ENCODE measurements around the gene CARMIL1.
"Not testable (repeated sequence)": the region's sequence is repeated elsewhere in the genome, so short reads cannot be mapped to it uniquely, and the experiment has no call there.

The CARMIL1 gene

DNA sequence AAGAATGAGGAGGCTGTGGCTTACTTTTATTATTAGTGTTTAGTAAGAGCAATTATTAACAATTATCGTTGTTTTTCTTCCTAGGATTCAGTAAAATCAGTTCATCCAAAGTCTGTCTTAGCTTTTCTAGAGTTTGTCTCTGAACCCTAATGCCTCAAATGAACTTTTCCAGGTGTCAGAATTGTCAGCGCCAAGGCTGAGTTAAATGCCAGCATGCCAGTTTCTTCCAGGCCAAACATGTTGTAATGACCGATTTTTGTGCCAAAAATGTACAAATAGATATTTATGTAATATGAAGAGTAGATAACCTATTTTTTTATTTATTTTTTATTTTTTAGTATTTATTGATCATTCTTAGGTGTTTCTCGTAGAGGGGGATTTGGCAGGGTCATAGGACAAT is 306.1 kb downstream of the CARMIL1 start:
- Histone ChIP-seq H3K4me3 (ENCODE audit: extremely low read depth, insufficient read depth, low read length, poor library complexity, severe bottlenecking) (no peak overlapping the region), H3K36me3 (ENCODE audit: control insufficient read depth, insufficient read depth, low read length) (peaks cover 15% of the 10 kb centered on the region), H3K9me3 (ENCODE audit: control insufficient read depth, low read length) (no peaks in the 10 kb centered on the region), H3K4me1 (ENCODE audit: control insufficient read depth, insufficient read depth, low read length, poor library complexity, severe bottlenecking) (no peaks in the 10 kb centered on the region), H3K27ac (ENCODE audit: low read depth, low read length, severe bottlenecking) (no peak overlapping the region)
- 100% methylated on average over 1 to 2 of the region's 4 CpGs for WGBS, 2 experiments (ENCODE audit: insufficient coverage in 2 of 2)

GRCh38 chr6:25586119-25586518 is 306.9 kb downstream of the CARMIL1 start:
- not testable (repeated sequence) for H3K9me3 ChIP-seq (ENCODE audit: control insufficient read depth, low read length); H3K4me3 ChIP-seq (ENCODE audit: extremely low read depth, insufficient read depth, low read length, poor library complexity, severe bottlenecking); H3K27ac ChIP-seq (ENCODE audit: low read depth, low read length, severe bottlenecking); H3K4me1 ChIP-seq (ENCODE audit: control insufficient read depth, insufficient read depth, low read length, poor library complexity, severe bottlenecking)
- 97% methylated on average over 21 of the region's 30 CpGs; no CpG with 5 or more reads in 1 of the 2 experiments for WGBS, 2 experiments (ENCODE audit: insufficient coverage in 2 of 2)
- H3K36me3 ChIP-seq (ENCODE audit: control insufficient read depth, insufficient read depth, low read length): peaks cover 15% of the 10 kb centered on the region

DNA sequence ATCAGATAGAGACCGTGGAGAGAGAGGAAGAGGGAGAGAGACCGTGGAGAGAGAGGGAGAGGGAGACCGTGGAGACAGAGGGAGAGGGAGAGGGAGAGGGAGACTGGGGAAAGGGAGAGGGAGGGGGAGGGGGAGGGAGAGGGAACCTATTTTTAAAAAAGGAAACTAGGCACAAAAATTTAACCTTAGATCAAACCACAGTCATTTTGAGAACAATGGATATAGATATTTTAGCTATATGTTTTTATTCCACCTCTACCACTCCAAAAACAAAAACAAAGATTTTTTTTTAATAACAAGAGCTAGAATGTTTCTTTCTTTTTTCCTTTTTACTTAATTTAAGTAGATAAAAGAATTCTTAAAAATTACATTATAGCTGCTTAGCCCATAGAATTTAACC is 307.8 kb downstream of the CARMIL1 start:
- 76% methylated on average over 2 of the region's 3 CpGs; no CpG with 5 or more reads in 1 of the 2 experiments for WGBS, 2 experiments (ENCODE audit: insufficient coverage in 2 of 2)
- Histone ChIP-seq H3K27ac (ENCODE audit: low read depth, low read length, severe bottlenecking) (no peak overlapping the region), H3K36me3 (ENCODE audit: control insufficient read depth, insufficient read depth, low read length) (peaks cover 15% of the 10 kb centered on the region), H3K4me1 (ENCODE audit: control insufficient read depth, insufficient read depth, low read length, poor library complexity, severe bottlenecking) (no peaks in the 10 kb centered on the region), H3K4me3 (ENCODE audit: extremely low read depth, insufficient read depth, low read length, poor library complexity, severe bottlenecking) (no peak overlapping the region), H3K9me3 (ENCODE audit: control insufficient read depth, low read length) (no peaks in the 10 kb centered on the region)

DNA sequence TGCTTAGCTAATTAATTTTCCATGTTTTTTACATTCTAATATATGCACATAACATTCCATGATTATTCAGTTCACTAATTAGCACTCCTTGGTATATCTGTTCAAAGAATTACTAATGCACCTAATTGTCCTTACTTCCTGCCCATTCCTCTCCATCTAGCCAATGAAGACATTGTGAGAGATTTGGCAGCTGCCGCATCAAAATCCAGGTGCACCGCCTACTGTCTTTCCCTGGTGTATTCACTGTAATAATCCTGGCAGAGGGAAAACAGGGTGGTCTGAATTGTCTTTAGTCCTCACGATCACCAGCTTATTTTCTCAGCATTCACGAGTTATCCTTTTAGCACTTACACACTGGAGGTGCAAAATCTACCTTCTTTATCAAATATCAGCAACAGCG is 311.8 kb downstream of the CARMIL1 start:
- Histone ChIP-seq H3K36me3 (ENCODE audit: control insufficient read depth, insufficient read depth, low read length) (peaks cover 16% of the 10 kb centered on the region), H3K27ac (ENCODE audit: low read depth, low read length, severe bottlenecking) (peak overlapping the region; percentile 49), H3K9me3 (ENCODE audit: control insufficient read depth, low read length) (no peaks in the 10 kb centered on the region), H3K4me3 (ENCODE audit: extremely low read depth, insufficient read depth, low read length, poor library complexity, severe bottlenecking) (no peak overlapping the region), H3K4me1 (ENCODE audit: control insufficient read depth, insufficient read depth, low read length, poor library complexity, severe bottlenecking) (no peaks in the 10 kb centered on the region)
- 83 to 95% methylated on average over 4 to 5 of the region's 5 CpGs for WGBS, 2 experiments (ENCODE audit: insufficient coverage in 2 of 2)

DNA sequence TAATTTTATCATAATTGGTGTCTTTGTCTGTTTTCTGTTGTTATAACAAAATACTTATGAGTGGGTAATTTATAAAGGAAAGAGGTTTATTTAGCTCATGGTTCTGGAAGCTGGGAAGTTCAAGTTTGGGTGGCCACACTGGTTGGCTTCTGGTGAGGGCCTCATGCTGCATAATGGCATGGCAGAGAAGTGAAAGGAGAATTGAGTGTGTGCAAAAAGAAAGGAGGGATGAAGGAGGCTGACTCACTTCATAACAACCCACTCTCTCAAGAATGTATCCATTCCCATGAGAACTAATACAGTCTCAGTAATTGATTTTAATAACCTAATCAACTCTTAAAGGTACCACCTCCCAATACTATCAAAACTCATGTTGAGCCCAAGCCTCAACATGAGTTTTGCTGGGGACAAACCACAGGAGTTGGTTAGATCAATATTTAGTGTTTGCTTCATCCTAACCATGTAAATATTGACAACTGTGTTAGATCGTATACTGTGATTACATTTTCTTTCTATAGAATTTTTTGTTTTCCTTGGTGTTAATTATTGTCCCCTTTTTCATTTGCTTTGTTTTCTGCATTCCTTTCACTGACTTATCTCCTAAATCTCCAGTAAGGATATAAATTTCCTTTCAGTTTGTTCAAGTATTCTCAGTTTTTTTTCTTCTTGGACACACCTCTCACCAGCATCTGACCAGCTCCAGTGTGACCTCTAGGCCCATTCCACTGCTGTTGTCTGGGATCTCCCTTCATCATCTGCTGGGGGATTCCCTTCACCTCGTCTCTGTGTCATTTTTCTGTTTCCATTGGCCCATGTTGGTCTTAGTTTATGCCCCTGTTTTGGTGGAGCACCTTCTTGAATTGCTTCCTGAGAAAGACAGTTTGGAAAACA is 318.0 kb downstream of the CARMIL1 start:
- Histone ChIP-seq H3K27ac (ENCODE audit: low read depth, low read length, severe bottlenecking) (no peak overlapping the region), H3K36me3 (ENCODE audit: control insufficient read depth, insufficient read depth, low read length) (peaks cover 10% of the 10 kb centered on the region), H3K9me3 (ENCODE audit: control insufficient read depth, low read length) (no peaks in the 10 kb centered on the region), H3K4me3 (ENCODE audit: extremely low read depth, insufficient read depth, low read length, poor library complexity, severe bottlenecking) (no peak overlapping the region), H3K4me1 (ENCODE audit: control insufficient read depth, insufficient read depth, low read length, poor library complexity, severe bottlenecking) (no peaks in the 10 kb centered on the region)
- 100% methylated on average over 1 of the region's 2 CpGs; no CpG with 5 or more reads in 1 of the 2 experiments for WGBS, 2 experiments (ENCODE audit: insufficient coverage in 2 of 2)

- 91 to 100% methylated on average over 3 to 4 of the region's 4 CpGs for WGBS, 2 experiments (ENCODE audit: insufficient coverage in 2 of 2)
- H3K4me1 ChIP-seq (ENCODE audit: control insufficient read depth, insufficient read depth, low read length, poor library complexity, severe bottlenecking): no peaks in the 10 kb centered on the region
- peaks cover 4% of the 10 kb centered on the region for H3K36me3 ChIP-seq (ENCODE audit: control insufficient read depth, insufficient read depth, low read length)
- no peak overlapping the region for H3K4me3 ChIP-seq (ENCODE audit: extremely low read depth, insufficient read depth, low read length, poor library complexity, severe bottlenecking)
- no peaks in the 10 kb centered on the region for H3K9me3 ChIP-seq (ENCODE audit: control insufficient read depth, low read length)
- no peak overlapping the region for H3K27ac ChIP-seq (ENCODE audit: low read depth, low read length, severe bottlenecking)
Observed at GRCh38 chr6:25599516-25600085, 320.4 kb downstream of the CARMIL1 start.

- Histone ChIP-seq H3K9me3 (ENCODE audit: control insufficient read depth, low read length) (no peaks in the 10 kb centered on the region), H3K4me3 (ENCODE audit: extremely low read depth, insufficient read depth, low read length, poor library complexity, severe bottlenecking) (no peak overlapping the region), H3K27ac (ENCODE audit: low read depth, low read length, severe bottlenecking) (no peak overlapping the region), H3K36me3 (ENCODE audit: control insufficient read depth, insufficient read depth, low read length) (no peaks in the 10 kb centered on the region), H3K4me1 (ENCODE audit: control insufficient read depth, insufficient read depth, low read length, poor library complexity, severe bottlenecking) (no peaks in the 10 kb centered on the region)
- 83 to 89% methylated on average over 1 of the region's 4 CpGs for WGBS, 2 experiments (ENCODE audit: insufficient coverage in 2 of 2)
Observed at GRCh38 chr6:25601800-25602673, 322.9 kb downstream of the CARMIL1 start.

DNA sequence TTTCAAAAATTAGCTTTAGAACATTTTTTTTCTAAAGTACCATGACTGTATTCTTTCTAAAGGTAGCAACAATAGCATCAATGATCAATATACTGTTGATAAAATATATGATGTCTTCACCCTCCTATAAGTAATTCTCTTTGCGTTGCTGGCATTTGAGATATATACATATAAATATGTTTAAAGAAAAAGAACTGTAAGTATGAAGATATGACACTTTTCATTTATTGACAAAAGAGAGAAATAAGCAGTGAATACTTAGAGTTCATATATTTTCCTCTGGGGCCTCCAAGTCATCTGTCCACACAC is 323.5 kb downstream of the CARMIL1 start:
- H3K27ac ChIP-seq (ENCODE audit: low read depth, low read length, severe bottlenecking): no peak overlapping the region
- H3K9me3 ChIP-seq (ENCODE audit: control insufficient read depth, low read length): no peaks in the 10 kb centered on the region
- no CpG with 5 or more reads among the region's 1 CpG for WGBS, 2 experiments (ENCODE audit: insufficient coverage in 2 of 2)
- no peaks in the 10 kb centered on the region for H3K4me1 ChIP-seq (ENCODE audit: control insufficient read depth, insufficient read depth, low read length, poor library complexity, severe bottlenecking)
- no peaks in the 10 kb centered on the region for H3K36me3 ChIP-seq (ENCODE audit: control insufficient read depth, insufficient read depth, low read length)
- no peak overlapping the region for H3K4me3 ChIP-seq (ENCODE audit: extremely low read depth, insufficient read depth, low read length, poor library complexity, severe bottlenecking)

DNA sequence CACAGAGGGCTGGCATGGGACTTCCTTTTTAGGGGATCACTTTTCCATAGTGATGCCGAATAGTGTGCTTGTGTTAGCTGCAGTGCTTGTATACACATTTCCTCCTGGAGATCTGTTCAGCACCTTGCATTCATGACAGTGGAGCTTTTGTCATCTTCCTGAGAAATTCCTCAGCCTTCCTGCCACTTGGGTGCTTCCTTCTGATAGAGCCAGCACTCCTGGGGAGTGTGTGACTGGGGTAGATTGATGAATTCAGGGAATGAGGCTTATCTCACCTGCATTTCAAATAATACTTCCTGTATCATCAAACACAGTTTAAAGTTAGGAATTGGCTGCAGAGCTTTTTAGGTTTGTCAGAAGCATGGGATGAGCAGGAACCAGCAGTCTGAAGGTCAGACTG is 324.1 kb downstream of the CARMIL1 start:
- Histone ChIP-seq H3K4me3 (ENCODE audit: extremely low read depth, insufficient read depth, low read length, poor library complexity, severe bottlenecking) (no peak overlapping the region), H3K27ac (ENCODE audit: low read depth, low read length, severe bottlenecking) (no peak overlapping the region), H3K4me1 (ENCODE audit: control insufficient read depth, insufficient read depth, low read length, poor library complexity, severe bottlenecking) (no peaks in the 10 kb centered on the region), H3K36me3 (ENCODE audit: control insufficient read depth, insufficient read depth, low read length) (no peaks in the 10 kb centered on the region), H3K9me3 (ENCODE audit: control insufficient read depth, low read length) (no peaks in the 10 kb centered on the region)
- 80 to 100% methylated on average over 1 of the region's 1 CpG for WGBS, 2 experiments (ENCODE audit: insufficient coverage in 2 of 2)

DNA sequence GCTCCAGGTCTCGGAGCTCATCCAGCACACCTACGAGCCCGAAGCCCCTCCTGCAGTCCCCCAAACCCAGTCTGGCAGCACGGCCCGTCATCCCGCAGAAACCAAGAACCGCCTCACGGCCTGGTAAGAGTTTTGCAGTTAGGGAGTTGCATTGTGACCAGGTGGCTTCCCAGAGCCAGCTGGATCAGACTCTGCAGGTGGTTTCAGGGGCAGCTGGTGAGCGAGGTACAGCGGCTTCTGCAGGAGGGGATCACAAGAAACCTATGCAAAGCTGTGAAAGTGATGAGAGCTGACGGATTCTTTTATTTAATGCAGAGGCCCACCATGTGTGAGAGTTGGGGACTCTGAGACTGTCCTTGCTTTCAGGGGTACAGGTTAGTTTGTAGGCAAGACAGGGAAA is 327.0 kb downstream of the CARMIL1 start:
- Histone ChIP-seq H3K4me3 (ENCODE audit: extremely low read depth, insufficient read depth, low read length, poor library complexity, severe bottlenecking) (no peak overlapping the region), H3K4me1 (ENCODE audit: control insufficient read depth, insufficient read depth, low read length, poor library complexity, severe bottlenecking) (no peaks in the 10 kb centered on the region), H3K36me3 (ENCODE audit: control insufficient read depth, insufficient read depth, low read length) (peaks cover 4% of the 10 kb centered on the region), H3K9me3 (ENCODE audit: control insufficient read depth, low read length) (no peaks in the 10 kb centered on the region), H3K27ac (ENCODE audit: low read depth, low read length, severe bottlenecking) (no peak overlapping the region)
- WGBS, 2 experiments (ENCODE audit: insufficient coverage in 2 of 2): 79 to 80% methylated on average over 3 to 8 of the region's 11 CpGs
